GM19328 (cell line): Measurements from ENCODE around the gene FEM1C.

Experiments
- ATAC-seq: cut with Tn5 transposase; IDR thresholded peaks from one replicate; pipeline ENCODE4 v1.9.1; 2021; ENCODE audit warnings: mild to moderate bottlenecking, moderate library complexity; ENCODE audit not compliant: unreplicated experiment

FEM1C gene

DNA sequence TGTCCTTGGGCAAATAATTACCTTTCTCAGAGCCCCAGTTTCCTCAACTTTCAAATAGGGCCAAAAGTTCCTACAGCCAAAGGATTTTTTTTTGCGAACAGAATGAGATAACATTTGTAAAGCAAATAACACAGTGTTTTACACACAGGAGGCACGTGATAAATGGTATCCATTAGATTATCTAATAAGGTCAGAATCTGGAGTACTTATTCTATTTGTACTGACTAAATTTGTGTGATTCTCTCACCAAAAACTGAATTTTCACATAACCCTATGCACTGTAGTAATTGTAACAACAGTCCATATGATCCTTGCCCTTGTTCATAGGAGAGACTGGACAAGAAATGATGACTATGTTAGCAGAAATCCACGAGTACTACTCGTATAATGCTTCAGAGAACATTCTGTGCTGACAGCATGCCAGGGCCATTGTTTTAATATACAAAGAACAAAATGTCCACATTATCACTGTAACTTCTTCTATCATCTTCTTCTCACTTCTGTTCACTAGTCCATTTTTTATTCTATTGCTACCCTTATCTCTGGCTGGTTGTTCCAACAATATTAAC lies 13.9 kb upstream of the FEM1C start:
- ATAC-seq, result no peak

DNA sequence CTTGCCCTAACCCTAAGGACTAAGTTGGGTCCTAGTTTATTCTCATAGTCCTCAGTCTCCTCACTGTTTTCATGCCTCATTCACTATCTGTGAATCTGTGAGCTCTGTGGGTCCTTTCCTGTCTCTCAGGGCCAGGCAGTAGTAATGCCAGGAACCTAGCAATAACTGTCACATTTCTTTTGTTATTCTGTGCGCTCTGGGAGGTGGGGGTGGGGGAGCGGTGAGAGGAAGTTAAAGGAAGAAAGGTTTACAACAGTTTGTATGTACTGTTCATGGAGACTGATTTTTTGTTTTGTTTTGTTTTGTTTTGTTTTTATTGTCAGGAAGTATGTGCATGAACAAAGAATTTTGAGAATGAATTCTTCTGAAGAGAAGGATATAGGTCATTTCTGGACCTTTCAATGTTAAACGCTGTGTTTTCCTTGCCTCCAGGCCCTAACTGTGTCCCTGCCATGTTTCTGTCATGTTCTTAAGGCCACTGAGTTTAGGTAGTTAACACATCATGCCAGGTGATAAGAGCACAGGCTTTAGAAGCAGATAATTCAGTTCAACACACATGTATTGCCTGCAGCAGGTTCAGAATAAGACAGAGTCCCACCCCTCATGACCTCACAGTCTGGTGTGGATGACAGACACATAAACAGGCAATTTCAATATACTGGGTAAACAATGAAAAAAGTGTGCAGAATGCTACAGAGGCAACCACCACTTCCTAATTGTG lies 13.3 kb upstream of the FEM1C start:
- ATAC-seq, result no peak

DNA sequence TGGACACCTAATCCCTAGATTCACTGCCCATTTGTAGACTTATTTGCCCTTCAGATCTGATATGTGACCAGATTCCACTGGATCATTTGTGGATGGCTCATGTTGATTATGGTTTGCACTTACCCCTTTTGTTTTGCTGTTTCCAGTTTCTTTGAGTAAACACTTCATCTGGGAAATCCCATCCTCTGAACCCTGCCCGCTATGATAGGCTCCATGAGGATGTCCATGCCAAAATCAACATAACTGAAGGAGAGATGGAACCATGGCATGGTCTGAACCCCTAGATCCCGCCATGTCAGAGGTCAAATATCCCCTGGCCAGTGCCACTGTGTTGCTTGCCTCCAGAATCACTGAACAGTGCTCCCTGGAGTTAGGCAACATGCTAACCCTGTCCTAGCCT lies 11.7 kb upstream of the FEM1C start:
- no peak for ATAC-seq

DNA sequence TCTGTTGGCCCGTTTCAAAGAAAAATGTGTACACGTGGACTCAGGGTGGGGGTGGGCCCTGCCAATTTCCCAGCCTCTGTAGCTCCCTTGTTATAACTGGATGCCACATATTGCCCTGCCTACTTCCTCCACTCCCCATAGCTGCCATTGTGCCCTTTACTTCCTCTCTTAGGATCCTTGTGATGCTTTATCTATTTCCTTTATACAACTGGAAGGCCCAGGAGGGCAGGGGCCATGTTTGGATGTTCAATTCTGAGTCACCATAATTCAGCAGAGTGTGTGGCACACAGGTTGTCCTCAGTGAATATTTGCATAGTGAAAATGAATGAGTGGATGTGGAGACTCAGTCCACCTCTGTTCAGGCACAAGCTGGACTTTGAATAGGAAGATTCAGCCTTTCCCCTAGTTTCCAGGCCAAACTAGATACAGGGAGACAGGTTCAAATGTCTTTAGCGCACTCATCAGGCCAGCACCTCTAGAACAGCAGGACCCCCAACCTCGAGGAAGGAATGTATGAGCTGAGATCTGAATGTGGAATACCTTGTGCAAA lies 10.6 kb upstream of the FEM1C start:
- ATAC-seq, result no peak

DNA sequence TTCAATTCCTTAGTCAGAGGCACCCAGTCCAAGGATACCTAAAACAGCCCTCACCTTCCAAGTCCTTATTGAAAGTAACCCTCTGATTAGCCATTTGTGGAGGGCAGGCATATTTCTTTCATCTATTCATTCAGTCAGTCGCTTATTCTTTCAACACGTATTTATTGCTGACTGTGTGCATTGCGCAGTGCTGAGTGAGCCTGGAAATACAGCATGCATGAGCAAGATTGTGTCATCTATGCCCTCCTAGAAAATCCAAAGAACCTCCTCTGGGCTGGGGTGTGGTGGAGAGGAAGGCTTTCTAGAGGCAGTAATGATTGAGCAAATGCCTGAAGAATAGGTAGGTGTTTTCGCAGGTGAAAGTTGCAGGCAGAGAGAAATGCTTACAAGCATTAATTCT lies 8.5 kb upstream of the FEM1C start:
- no peak for ATAC-seq

DNA sequence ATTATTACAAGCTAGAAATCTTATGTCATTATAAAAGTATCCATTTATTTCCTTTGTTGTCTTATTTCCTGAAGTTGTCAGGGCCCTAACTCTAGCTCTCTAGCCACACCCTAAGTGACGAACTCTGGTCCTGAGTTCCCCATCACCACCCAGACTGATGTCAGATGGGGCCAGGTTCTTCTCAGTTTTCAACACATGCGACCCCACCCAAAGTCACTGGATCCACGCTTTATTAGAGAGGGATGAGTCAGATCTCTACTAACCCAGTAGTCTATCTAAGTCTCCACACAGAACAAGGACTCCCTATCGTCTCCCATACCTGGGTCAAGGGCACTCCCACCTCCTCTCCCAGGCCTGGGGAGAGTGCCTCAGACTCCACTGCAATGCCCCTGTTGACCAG lies 6.8 kb upstream of the FEM1C start:
- ATAC-seq, result no peak

DNA sequence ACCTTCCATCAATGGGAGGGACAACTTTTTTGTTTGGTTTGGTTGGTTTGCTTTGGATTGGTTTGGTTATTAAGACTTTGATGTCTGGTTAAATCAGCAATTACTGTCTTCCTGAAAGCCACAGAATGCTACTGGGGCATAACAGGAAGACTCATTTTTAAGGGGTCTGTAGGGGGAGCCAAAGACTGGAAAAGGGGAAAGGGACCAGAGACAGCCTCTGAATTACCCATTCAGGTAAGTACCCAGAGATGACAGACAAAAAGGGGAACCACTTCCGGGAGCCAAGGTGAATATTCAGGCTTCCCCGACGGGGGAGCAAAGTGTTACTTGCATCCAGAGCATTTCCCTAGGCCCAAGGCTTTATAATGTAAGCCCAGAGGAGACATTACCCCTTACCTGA lies 4.6 kb upstream of the FEM1C start:
- ATAC-seq, result no peak

DNA sequence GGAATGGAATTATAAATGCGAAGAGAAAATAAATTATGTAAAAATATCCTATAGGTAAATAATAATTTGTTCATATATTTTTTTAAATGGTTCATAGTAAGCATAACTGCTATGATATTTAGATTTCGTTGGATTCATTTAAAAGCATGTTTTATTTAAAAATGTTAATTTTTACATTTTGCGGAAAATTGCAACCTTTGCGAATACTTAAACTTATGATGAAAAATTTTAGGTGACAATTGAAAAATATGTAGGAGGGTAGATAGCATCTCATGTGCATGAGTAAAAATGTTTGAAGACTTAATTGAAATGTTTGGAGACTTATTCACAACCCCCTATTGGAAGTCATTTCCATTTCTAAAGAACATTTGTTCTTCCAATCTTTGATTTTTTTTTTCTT lies 4.1 kb upstream of the FEM1C start:
- ATAC-seq, result no peak

DNA sequence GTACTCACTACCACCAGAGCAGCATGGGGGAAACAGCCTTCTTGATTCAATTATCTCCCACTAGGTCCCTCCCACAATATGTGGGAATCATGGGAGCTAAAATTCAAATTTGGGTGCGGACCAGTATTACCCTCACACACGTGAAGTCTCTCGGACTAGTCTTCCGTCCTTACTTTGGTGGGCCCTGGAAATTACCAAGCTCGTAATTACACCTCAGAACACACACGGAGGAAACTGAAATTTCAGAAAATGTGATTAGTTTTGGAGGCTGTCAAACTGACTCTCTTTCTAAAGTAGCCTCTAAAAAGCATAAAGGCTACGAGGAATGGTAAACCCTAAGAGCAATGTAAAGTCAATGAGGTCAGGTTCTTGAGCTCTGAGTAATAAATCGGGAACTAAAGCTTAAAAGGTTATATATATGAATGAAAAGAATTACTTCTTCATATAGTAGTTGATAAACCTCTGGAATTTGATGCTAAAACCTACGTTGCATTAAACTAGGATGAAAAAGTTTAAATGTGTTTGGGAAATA lies 842 bp upstream of the FEM1C start:
- no peak for ATAC-seq

DNA sequence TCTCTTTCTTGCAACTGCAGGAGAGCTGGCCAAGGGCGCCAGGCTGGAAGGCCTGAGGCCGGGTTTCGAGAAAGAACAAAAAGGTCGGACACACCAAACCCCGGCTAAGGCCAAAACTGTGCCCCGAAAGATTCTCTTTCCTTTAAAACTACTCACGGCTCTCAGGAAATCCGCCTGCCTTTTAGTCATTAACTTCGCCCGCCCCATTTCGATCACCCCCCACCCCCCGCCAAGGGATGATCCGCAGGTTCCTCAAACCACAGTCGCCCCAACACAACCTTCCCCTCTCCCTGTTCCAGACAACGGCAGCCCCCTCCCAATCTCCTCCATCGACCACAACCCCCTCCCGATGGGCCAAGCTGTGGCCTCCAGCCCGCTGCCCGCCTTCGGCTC lies 536 bp downstream of the FEM1C start:
- peak; percentile 1 for ATAC-seq

DNA sequence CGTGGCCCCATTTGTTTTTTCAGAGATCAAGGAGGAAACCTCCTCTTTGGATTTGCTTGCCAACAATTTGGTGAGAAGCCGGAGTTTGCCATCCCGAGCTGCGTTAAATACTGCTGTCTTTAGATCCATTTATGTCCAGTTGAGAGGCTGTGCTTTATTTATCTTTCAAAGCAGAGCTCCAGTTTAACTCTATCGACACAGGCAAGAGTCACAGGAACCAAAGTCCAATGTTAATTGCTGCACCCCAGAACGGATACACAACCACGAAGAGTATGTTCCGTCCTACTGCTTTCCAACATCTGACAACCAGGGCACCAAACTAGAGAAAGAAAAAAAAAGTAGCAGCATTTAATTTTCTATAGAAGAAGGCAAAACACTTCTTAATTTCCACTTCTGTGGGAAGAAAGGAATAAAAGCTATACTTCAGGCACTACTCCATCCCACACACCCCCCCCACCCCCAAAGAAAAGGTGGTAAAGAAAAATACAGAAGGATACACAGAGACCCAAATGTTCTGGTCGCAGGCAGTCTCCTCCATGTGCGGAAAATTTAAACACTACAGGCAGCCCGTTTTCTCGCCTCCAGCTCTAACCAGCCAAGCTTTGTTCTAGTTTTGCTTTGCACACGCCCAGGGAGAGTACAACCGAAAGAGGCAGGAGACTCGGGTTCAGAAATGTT lies 1.1 kb downstream of the FEM1C start:
- no peak for ATAC-seq

DNA sequence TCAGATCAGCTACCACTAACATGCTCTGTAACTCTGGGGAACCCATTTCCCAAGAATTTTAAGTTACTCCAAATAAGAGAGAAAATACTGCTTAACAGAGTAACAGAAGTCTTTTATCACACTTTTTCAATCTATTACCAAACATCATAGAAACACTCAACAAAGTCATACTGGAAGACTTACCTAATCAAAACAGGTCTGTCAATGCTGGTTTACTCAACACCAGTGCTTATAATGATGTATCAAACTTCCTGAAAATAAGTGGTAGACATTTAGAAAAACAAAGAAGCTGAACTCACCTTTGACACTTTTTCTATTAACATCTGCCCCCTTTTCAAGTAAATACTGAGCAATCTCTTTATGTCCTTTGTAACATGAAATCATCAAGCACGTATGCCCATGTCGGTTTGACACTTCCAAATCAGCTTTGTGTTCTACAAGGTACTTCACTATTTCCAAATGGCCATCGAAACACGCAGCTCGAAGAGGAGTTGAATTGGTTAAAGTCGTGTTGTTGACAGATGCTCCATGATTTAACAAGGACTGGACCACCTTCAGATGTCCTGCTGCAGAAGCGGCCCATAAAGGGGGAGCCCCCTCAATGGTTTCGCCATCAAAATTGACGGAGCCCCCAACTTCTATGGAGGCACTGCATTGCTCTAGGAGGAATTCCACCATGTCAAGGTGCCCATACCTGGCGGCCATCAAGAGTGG lies 1.8 kb downstream of the FEM1C start:
- ATAC-seq, result no peak

DNA sequence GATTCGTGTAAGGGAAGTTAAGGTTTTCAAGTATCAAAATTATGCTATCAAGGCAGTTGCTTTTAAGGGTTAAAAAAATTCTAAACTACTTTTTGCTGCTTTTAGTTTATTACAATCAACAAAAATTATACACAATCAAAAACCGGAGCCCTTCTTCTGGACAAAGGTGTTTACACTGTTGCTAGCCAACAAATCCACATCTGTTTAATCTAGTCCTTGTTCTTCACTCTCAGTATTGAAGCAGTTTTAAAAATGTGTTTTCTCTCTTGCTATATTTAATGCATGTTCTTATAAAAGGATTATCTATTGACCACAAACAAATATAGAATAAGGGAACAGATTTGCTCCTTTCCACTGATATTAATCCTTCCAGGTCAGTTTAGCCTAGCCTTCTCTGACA lies 2.5 kb downstream of the FEM1C start:
- no peak for ATAC-seq

DNA sequence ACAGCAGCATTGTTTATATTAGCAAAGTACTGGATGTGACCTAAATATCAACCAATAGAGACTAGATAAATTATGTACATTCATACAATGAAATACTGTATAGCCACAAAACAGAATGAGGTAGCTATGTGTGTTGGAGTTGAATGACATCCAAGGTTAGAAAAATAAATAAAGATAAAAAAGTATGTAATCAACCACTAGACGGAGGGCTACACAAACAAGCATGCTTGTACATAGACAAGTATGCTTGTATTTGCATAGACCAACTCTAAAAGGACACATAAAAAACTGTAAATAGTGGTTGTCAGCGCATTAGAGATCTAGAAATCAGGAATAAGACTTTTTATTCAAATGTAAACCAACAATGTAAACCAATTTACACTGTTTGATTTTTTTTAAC lies 3.0 kb downstream of the FEM1C start:
- no peak for ATAC-seq

DNA sequence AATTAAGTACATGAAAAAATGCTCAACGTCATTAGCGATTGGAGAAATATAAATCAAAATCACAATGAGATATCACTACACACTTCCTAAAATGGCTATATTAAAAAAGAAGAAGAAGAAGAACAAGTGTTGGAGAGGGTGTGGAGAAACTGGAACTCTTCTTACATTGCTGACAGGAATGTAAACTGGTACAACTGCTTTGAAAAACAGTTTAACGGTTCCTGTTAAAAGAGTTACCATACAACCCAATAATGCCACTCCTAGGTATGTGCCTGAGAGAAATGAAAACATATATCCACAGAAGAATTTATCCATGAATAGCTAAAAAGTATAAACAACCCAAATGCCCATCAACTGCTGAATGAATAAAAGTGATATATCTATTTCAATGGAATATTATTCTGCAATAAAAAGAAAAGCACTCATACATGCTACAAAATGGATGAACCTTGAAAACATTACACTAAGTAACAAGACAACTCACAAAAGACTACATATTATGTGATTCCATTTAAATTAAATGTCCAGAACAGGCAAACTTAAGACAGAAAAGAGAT lies 9.0 kb downstream of the FEM1C start:
- ATAC-seq, result no peak

DNA sequence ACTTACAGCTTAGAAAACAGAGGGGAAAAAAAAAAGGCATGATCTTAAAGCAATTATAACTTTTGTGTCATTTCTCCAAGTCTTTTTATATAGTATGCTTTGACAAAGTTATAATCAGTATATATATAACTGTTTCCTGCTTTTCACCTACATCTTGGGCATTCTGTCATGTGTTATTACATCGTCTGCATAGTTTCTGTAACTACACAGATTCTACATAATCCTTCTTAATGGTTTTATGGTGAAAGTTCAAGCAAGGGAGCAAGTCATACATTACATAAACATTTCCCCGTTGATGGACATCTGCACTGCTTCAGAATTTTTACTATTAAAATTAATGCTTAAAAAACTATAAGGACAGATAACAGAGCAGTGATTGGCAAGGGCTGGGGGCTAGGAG lies 12.1 kb downstream of the FEM1C start:
- no peak for ATAC-seq

DNA sequence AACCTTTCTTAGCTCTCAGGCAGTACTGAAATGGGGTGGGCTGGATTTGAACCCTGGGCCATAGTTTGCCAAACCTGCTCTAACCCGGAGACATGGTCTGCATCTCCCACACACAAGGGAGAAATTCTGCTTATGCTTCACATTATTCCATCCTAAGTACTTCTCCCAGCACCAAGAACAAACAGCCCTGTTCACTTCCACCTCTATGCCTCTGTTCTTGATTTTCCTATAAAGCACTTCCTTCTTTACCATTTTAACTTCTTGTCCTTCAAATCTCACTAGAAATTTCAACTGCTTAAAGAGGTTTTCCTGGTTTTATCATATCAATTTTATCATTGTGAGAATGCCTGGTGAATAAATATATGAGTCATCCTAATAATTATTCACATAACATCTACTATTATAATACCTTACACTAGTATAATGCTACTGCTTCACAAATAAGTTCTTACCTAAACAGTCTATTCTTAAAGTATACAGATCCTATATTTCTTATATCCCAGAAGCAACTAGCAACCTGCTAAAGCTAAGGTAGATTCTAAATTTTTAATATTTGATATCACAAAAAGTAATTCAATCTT lies 12.7 kb downstream of the FEM1C start:
- ATAC-seq, result no peak

DNA sequence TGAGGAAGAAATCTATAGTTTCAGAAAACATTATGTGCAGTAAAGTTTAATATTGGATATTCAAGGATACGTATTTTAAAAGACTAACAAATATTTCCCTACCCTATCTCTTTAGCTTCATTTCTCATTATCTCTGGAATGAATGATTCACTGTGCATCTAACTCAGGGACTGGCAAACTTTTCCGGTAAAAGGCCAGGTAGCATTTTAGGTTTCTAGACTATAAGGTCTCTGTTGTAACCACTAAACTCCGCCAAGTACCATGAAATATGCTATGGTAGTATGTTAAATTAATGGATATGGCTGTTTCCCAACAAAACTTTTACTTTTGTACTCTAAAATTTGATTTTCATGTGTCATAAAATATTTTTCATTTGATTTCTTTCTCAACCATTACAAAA lies 13.2 kb downstream of the FEM1C start:
- no peak for ATAC-seq

DNA sequence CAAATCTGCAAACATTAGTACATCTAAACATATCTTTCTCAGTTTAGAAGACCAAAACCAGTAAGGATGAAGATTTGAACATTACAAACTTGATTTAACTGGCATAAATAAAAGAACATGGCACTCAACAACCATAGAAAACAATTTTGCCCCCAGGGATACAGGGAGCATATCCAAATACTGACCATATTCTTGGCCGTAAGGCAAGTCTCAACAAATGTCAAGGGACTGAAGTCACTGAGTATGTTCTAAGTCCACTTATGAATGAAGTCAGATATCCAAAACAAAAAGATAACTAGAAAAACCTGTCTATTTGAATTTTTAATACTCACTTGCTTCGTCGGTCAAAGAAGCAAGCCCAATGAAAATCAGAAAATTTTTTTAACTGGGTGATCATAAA lies 14.1 kb downstream of the FEM1C start:
- no peak for ATAC-seq

DNA sequence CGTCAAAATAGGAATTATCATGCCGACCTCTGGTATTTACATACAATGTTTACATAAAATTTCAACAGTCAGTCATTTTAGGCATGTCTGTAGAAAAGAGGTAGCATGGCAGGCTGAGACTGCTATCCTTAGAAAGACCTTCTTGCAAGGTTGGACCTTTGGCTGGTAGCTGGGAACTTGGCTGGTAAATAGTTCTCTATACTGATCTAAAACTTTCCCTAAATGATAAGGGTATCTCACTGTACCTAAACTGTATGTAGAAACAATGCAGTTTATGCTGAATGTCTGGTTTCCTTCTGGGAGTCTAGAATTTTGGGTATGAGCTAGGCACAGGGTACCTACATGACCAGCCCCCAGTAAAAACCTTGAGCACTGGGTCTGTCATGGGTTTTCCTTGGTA lies 18.0 kb downstream of the FEM1C start:
- no peak for ATAC-seq
